Smooth muscle cell (in vitro differentiated cells): ENCODE data around the gene LMF1. TPM values are rescaled to one million over a fixed set of nuclear protein-coding genes. Genes with fewer than 3 reads are reported as not detected.

Experiments
- DNase-seq: peaks from one replicate; lab custom pipeline; 2025; ENCODE audit not compliant: unreplicated experiment; lab: John Stamatoyannopoulos, UW
- H2AFZ ChIP-seq: fragments of 200-600 bp; sonication (generic); 2 replicates; pipeline ENCODE4 v1.6.0; 2016; ENCODE audit warnings: antibody characterized with exemption, low read depth, mild to moderate bottlenecking
- H3F3A ChIP-seq: fragments of 200-600 bp; sonication (generic); 2 replicates; pipeline ENCODE4 v1.6.0; 2017; ENCODE audit warnings: antibody characterized with exemption, low read depth
- H3K27ac ChIP-seq: fragments of 200-600 bp; sonication (generic); 2 replicates; pipeline ENCODE4 v1.5.1; 2016; ENCODE audit warnings: low read depth, mild to moderate bottlenecking
- H3K27me3 ChIP-seq: fragments of 200-600 bp; sonication (generic); 2 replicates; pipeline ENCODE4 v1.6.1; 2016; ENCODE audit warnings: low read depth, mild to moderate bottlenecking
- H3K36me3 ChIP-seq: fragments of 200-600 bp; sonication (generic); 2 replicates; pipeline ENCODE4 v1.5.1; 2016; ENCODE audit warnings: low read depth
- H3K4me1 ChIP-seq: fragments of 200-600 bp; sonication (generic); 2 replicates; pipeline ENCODE4 v1.5.1; 2016; ENCODE audit warnings: low read depth
- H3K4me2 ChIP-seq: fragments of 200-600 bp; sonication (generic); 2 replicates; pipeline ENCODE4 v1.6.0; 2016; ENCODE audit warnings: mild to moderate bottlenecking
- H3K4me3 ChIP-seq: fragments of 200-600 bp; sonication (generic); 2 replicates; pipeline ENCODE4 v1.5.1; 2016; ENCODE audit warnings: mild to moderate bottlenecking
- H3K79me2 ChIP-seq: fragments of 200-600 bp; sonication (generic); 2 replicates; pipeline ENCODE4 v1.6.0; 2016; ENCODE audit warnings: low read depth, mild to moderate bottlenecking
- H3K9ac ChIP-seq: fragments of 200-600 bp; sonication (generic); 2 replicates; pipeline ENCODE4 v1.6.0; 2016; ENCODE audit warnings: low read depth
- H3K9me3 ChIP-seq: fragments of 200-600 bp; sonication (generic); replicated peaks from 2 replicates; pipeline ENCODE4 v1.5.1; 2016; ENCODE audit warnings: low read depth
- H4K20me1 ChIP-seq: fragments of 200-600 bp; sonication (generic); 2 replicates; pipeline ENCODE4 v1.6.0; 2016; ENCODE audit warnings: low read depth
- whole genome bisulfite sequencing: methylation state at CpG from one replicate; pipeline ENCODE4 v1.1.7; 2016; ENCODE audit warnings: low lambda C conversion rate; 5-methylcytosine and 5-hydroxymethylcytosine counted together
- polyA plus RNA-seq: library from polyadenylated mRNA; unstranded; fragments of >200 nt; fragmentation: Nextera tagmentation; extraction: Ambion mirVana; gene quantifications from 2 replicates; pipeline ENCODE4 v1.2.1, GENCODE V29; 2016
- total RNA-seq: library from RNA; depleted of rRNA; stranded (reverse); fragments of >200 nt; gene quantifications from 2 replicates; pipeline ENCODE4 v1.2.3, GENCODE V29; 2014
- TF ChIP-seq, protein P1 (sequence below): fragments of 200-600 bp; sonication (generic); IDR thresholded peaks from 2 replicates; pipeline ENCODE4 v1.5.1; 2017; ENCODE audit warnings: borderline replicate concordance, mild to moderate bottlenecking, antibody characterized with exemption; ENCODE audit not compliant: insufficient read depth, poor library complexity, severe bottlenecking

LMF1 gene
- total and polyA plus RNA-seq, 2 experiments from 2014 or later: 25.3 to 29.8 TPM

DNA sequence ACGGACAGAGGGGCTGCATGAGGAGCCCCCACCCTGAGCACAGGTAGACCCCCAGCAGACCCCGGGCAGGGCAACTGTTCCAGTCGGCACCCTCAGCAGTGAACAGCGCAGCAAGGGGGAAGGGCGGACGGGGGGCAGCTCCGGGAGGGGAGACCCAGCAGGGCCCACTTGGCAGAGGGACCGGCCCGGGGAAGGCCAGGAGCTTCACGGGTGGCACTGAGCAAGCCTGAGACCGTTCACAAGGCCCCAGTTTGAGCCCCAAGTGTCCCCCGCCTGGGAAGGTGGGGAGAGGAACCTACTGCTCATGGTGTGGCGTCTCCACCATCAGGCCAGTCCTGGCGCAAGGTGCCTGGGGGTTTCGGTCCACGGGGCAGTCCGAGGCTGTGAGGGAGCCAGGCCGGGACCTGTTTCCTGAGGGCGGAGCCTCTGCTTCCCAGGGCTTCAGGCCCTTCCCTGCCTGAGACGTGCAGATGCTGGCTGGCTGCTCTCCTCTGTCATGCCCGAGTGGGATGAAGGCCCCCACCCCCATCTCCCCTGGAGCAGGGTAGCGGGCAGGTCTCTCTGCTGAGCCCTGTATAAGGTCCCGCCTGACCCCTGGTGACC, 115.9 kb downstream of the LMF1 start:
- Histone ChIP-seq H3K27ac (no peak overlapping the region), H4K20me1 (no peaks in the 10 kb centered on the region), H3K9me3 (no peaks in the 10 kb centered on the region), H3K4me2 (no peak overlapping the region), H3F3A (no peaks in the 10 kb centered on the region), H3K4me3 (no peak overlapping the region), H3K27me3 (no peaks in the 10 kb centered on the region), H3K9ac (no peak overlapping the region), H3K79me2 (no peaks in the 10 kb centered on the region), H3K36me3 (no peaks in the 10 kb centered on the region), H2AFZ (no peak overlapping the region), H3K4me1 (no peaks in the 10 kb centered on the region)
- 92% methylated on average over 22 of the region's 23 CpGs for WGBS
- DNase-seq: no peak
- TF ChIP-seq, protein P1, sequence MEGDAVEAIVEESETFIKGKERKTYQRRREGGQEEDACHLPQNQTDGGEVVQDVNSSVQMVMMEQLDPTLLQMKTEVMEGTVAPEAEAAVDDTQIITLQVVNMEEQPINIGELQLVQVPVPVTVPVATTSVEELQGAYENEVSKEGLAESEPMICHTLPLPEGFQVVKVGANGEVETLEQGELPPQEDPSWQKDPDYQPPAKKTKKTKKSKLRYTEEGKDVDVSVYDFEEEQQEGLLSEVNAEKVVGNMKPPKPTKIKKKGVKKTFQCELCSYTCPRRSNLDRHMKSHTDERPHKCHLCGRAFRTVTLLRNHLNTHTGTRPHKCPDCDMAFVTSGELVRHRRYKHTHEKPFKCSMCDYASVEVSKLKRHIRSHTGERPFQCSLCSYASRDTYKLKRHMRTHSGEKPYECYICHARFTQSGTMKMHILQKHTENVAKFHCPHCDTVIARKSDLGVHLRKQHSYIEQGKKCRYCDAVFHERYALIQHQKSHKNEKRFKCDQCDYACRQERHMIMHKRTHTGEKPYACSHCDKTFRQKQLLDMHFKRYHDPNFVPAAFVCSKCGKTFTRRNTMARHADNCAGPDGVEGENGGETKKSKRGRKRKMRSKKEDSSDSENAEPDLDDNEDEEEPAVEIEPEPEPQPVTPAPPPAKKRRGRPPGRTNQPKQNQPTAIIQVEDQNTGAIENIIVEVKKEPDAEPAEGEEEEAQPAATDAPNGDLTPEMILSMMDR: no peak

- no peak overlapping the region for H2AFZ ChIP-seq
- no peak overlapping the region for H3K27ac ChIP-seq
- no peak overlapping the region for H3K4me2 ChIP-seq
- DNase-seq: no peak
- H4K20me1 ChIP-seq: no peaks in the 10 kb centered on the region
- no peaks in the 10 kb centered on the region for H3K36me3 ChIP-seq
- no peaks in the 10 kb centered on the region for H3F3A ChIP-seq
- H3K4me1 ChIP-seq: no peaks in the 10 kb centered on the region
- H3K9ac ChIP-seq: no peak overlapping the region
- 90% methylated on average over 30 of the region's 31 CpGs for WGBS
- TF ChIP-seq, protein P1: no peak
- H3K27me3 ChIP-seq: no peaks in the 10 kb centered on the region
- H3K4me3 ChIP-seq: no peak overlapping the region
- no peaks in the 10 kb centered on the region for H3K9me3 ChIP-seq
- H3K79me2 ChIP-seq: no peaks in the 10 kb centered on the region
Measured at GRCh38 chr16:853981-854807, 116.6 kb downstream of the LMF1 start.

GRCh38 chr16:853306-853705, 117.5 kb downstream of the LMF1 start:
- H4K20me1 ChIP-seq: no peaks in the 10 kb centered on the region
- H3K4me1 ChIP-seq: no peaks in the 10 kb centered on the region
- no peak overlapping the region for H2AFZ ChIP-seq
- H3K27ac ChIP-seq: no peak overlapping the region
- H3F3A ChIP-seq: no peaks in the 10 kb centered on the region
- H3K4me2 ChIP-seq: no peak overlapping the region
- H3K36me3 ChIP-seq: no peaks in the 10 kb centered on the region
- H3K4me3 ChIP-seq: no peak overlapping the region
- H3K27me3 ChIP-seq: no peaks in the 10 kb centered on the region
- H3K9me3 ChIP-seq: no peaks in the 10 kb centered on the region
- H3K9ac ChIP-seq: no peak overlapping the region
- H3K79me2 ChIP-seq: no peaks in the 10 kb centered on the region
- no peak for DNase-seq
- WGBS: 98% methylated on average over 9 of the region's 11 CpGs
- TF ChIP-seq, protein P1: no peak
